T-cell (primary cell): Measurements from ENCODE around the gene KCNQ1OT1. TPM values are rescaled to one million over a fixed set of nuclear protein-coding genes. Genes with fewer than 3 reads are reported as not detected.

Experiments
- ATAC-seq, 4 experiments: fragments of 200-7000 bp in 3 of 4; fragments of 150-1000 bp in 1 of 4; cut with Tn5 transposase; replicated peaks in 1 of 4; 1 replicate in 3 of 4; 2 replicates in 1 of 4; pipeline ENCODE4 v1.10.0; 2021; ENCODE audit warnings: moderate library complexity in 3 of 4, mild to moderate bottlenecking in 2 of 4, moderate number of reproducible peaks in 1 of 4
- CTCF ChIA-PET, 2 donors: fragments of 300-600 bp; sonication (Branson Sonifier 250); formaldehyde crosslinking; loops; one replicate each; lab custom pipeline; 2022; ENCODE audit warnings: antibody characterized with exemption in 2 of 2; lab: Charles Lee
- POLR2A ChIA-PET, 2 donors: fragments of 300-600 bp; sonication (Branson Sonifier 250); formaldehyde crosslinking; loops; one replicate each; lab custom pipeline; 2022; ENCODE audit warnings: antibody characterized with exemption in 2 of 2; lab: Charles Lee
- DNase-seq, 35 experiments: peaks; one replicate each; pipeline versions ENCODE4 v3.0.0 to v3.0.0-alpha.2; 2013 to 2023
- H3K27ac ChIP-seq: one replicate; pipeline ENCODE4 v1.5.1; 2013; ENCODE audit warnings: low read length
- H3K27me3 ChIP-seq, 2 experiments: replicated peaks in 1 of 2; 1 replicate in 1 of 2; 2 replicates in 1 of 2; pipeline versions ENCODE4 v1.6.1 to v1.7.0; 2013; ENCODE audit warnings: low read length in 1 of 2, mixed read lengths in 1 of 2; ENCODE audit not compliant: control insufficient read depth in 2 of 2, insufficient read depth in 2 of 2; ENCODE audit errors: extremely low read depth in 1 of 2
- H3K36me3 ChIP-seq, 2 donors: 1 replicate in 1 of 2; 2 replicates in 1 of 2; pipeline versions ENCODE4 v1.6.1 to v1.7.0; 2013; ENCODE audit warnings: low read length in 1 of 2; ENCODE audit not compliant: control insufficient read depth in 2 of 2, insufficient read depth in 1 of 2; ENCODE audit errors: extremely low read depth in 1 of 2
- H3K4me1 ChIP-seq, 2 experiments: 1 replicate in 1 of 2; 2 replicates in 1 of 2; pipeline versions ENCODE4 v1.6.1 to v1.7.0; 2013; ENCODE audit warnings: low read length in 2 of 2, mixed read lengths in 1 of 2; ENCODE audit not compliant: insufficient read depth in 2 of 2, control insufficient read depth in 1 of 2; ENCODE audit errors: extremely low read depth in 1 of 2
- H3K4me3 ChIP-seq, 2 donors: 1 replicate in 1 of 2; 2 replicates in 1 of 2; pipeline versions ENCODE4 v1.5.1 to v1.7.0; 2013; ENCODE audit warnings: mild to moderate bottlenecking in 2 of 2, low read length in 1 of 2, moderate library complexity in 1 of 2; ENCODE audit not compliant: control insufficient read depth in 1 of 2; ENCODE audit errors: extremely low read depth in 1 of 2
- H3K9me3 ChIP-seq: 2 replicates; pipeline ENCODE4 v1.7.0; 2013
- H3K27ac Mint-ChIP-seq, 2 donors: one replicate each; pipeline ENCODE4 v1.8.0; 2020 to 2021; ENCODE audit warnings: mild to moderate bottlenecking in 2 of 2, mixed read lengths in 2 of 2
- H3K27me3 Mint-ChIP-seq, 2 donors: one replicate each; pipeline ENCODE4 v1.8.0; 2021 to 2022; ENCODE audit warnings: mixed read lengths in 2 of 2
- H3K36me3 Mint-ChIP-seq: one replicate; pipeline ENCODE4 v1.8.0; 2021; ENCODE audit warnings: mixed read lengths
- H3K4me1 Mint-ChIP-seq, 3 donors: one replicate each; pipeline ENCODE4 v1.8.0; 2020 to 2022; ENCODE audit warnings: mixed read lengths in 3 of 3, mild to moderate bottlenecking in 1 of 3
- H3K4me3 Mint-ChIP-seq, 3 donors: one replicate each; pipeline ENCODE4 v1.8.0; 2020 to 2022; ENCODE audit warnings: mild to moderate bottlenecking in 3 of 3, mixed read lengths in 3 of 3, moderate library complexity in 3 of 3
- H3K9me3 Mint-ChIP-seq, 3 donors: one replicate each; pipeline ENCODE4 v1.8.0; 2020 to 2022; ENCODE audit warnings: mixed read lengths in 3 of 3
- WGBS: methylation state at CpG from one replicate; pipeline ENCODE4 v1.1.5; 2013; ENCODE audit warnings: missing lambda C conversion rate; ENCODE audit not compliant: insufficient coverage; 5-methylcytosine and 5-hydroxymethylcytosine counted together
- total RNA-seq, 35 experiments: library from RNA in 6 of 35; stranded (reverse) in 6 of 35; fragments of 120-200 nt in 1 of 35; gene quantifications; one replicate each; pipeline versions ENCODE4 v1.2.1 to v1.2.4 and lab custom pipeline; 2013 to 2026

KCNQ1OT1 gene
- total RNA-seq, 5 donors from 2014 or later (not counting 1 experiment from before 2014, with no cell fraction given): 0.30 to 0.42 (median 0.35) TPM

GRCh38 chr11:2731130-2732125 is 31.6 kb upstream of the KCNQ1OT1 start:
- WGBS: 85% methylated on average over 20 of the region's 28 CpGs

GRCh38 chr11:2730272-2731129 is 30.7 kb upstream of the KCNQ1OT1 start:
- Histone ChIP-seq H3K9me3 (no peaks in the 10 kb centered on the region), H3K4me3 (no peak overlapping the region), H3K4me1 (no peaks in the 10 kb centered on the region), H3K27ac (no peak overlapping the region), H3K27me3 (peaks cover 0 to 4% of the 10 kb centered on the region in 2 experiments), H3K36me3 (no peaks in the 10 kb centered on the region)
- 84% methylated on average over 10 of the region's 16 CpGs for WGBS
- ATAC-seq (no peak), DNase-seq (no peak)
- Mint-ChIP-seq H3K27me3 (no peaks in the 10 kb centered on the region), H3K4me1 (no peaks in the 10 kb centered on the region), H3K36me3 (no peaks in the 10 kb centered on the region), H3K27ac (no peak overlapping the region), H3K4me3 (no peak overlapping the region), H3K9me3 (no peaks in the 10 kb centered on the region)
- ChIA-PET POLR2A (no interaction called here), CTCF (no interaction called here)

More at GRCh38 chr11:2731130-2732125, 31.6 kb upstream of the KCNQ1OT1 start:
- ATAC-seq (no peak), DNase-seq (no peak)
- no peaks in the 10 kb centered on the region for H3K9me3 ChIP-seq
- Mint-ChIP-seq H3K4me3 (no peak overlapping the region), H3K27ac (no peak overlapping the region), H3K9me3 (no peaks in the 10 kb centered on the region), H3K36me3 (no peaks in the 10 kb centered on the region), H3K4me1 (no peaks in the 10 kb centered on the region), H3K27me3 (no peaks in the 10 kb centered on the region)
- no peak overlapping the region for H3K4me3 ChIP-seq
- no peaks in the 10 kb centered on the region for H3K4me1 ChIP-seq
- H3K27me3 ChIP-seq: peaks cover 0 to 4% of the 10 kb centered on the region in 2 experiments
- no peaks in the 10 kb centered on the region for H3K36me3 ChIP-seq
- no peak overlapping the region for H3K27ac ChIP-seq
- ChIA-PET POLR2A (no interaction called here), CTCF (no interaction called here)

GRCh38 chr11:2729841-2730240 is 30.0 kb upstream of the KCNQ1OT1 start:
- H3K4me3 Mint-ChIP-seq: no peak overlapping the region
- H3K36me3 ChIP-seq: no peaks in the 10 kb centered on the region
- H3K27me3 Mint-ChIP-seq: no peaks in the 10 kb centered on the region
- 82% methylated on average over 9 of the region's 9 CpGs for WGBS
- no peak overlapping the region for H3K4me3 ChIP-seq
- no peak overlapping the region for H3K27ac Mint-ChIP-seq
- no peaks in the 10 kb centered on the region for H3K27me3 ChIP-seq
- H3K9me3 Mint-ChIP-seq: no peaks in the 10 kb centered on the region
- no peak for ATAC-seq
- CTCF ChIA-PET: no interaction called here
- POLR2A ChIA-PET: no interaction called here
- H3K27ac ChIP-seq: no peak overlapping the region
- H3K4me1 Mint-ChIP-seq: no peaks in the 10 kb centered on the region
- no peak for DNase-seq
- H3K36me3 Mint-ChIP-seq: no peaks in the 10 kb centered on the region
- no peaks in the 10 kb centered on the region for H3K4me1 ChIP-seq
- no peaks in the 10 kb centered on the region for H3K9me3 ChIP-seq

GRCh38 chr11:2728663-2729332 is 29.0 kb upstream of the KCNQ1OT1 start:
- ATAC-seq (no peak), DNase-seq (no peak)
- Histone ChIP-seq H3K4me3 (no peak overlapping the region), H3K9me3 (no peaks in the 10 kb centered on the region), H3K27ac (no peak overlapping the region), H3K36me3 (no peaks in the 10 kb centered on the region), H3K4me1 (no peaks in the 10 kb centered on the region), H3K27me3 (no peaks in the 10 kb centered on the region)
- Mint-ChIP-seq H3K4me1 (no peaks in the 10 kb centered on the region), H3K4me3 (no peak overlapping the region), H3K36me3 (no peaks in the 10 kb centered on the region), H3K9me3 (no peaks in the 10 kb centered on the region), H3K27me3 (no peaks in the 10 kb centered on the region), H3K27ac (no peak overlapping the region)
- CTCF ChIA-PET: no interaction called here
- 88% methylated on average over 11 of the region's 18 CpGs for WGBS
- POLR2A ChIA-PET: no interaction called here

GRCh38 chr11:2728128-2728662 is 28.4 kb upstream of the KCNQ1OT1 start:
- H3K27ac Mint-ChIP-seq: no peak overlapping the region
- H3K4me3 Mint-ChIP-seq: no peak overlapping the region
- Histone ChIP-seq H3K9me3 (no peaks in the 10 kb centered on the region), H3K4me1 (no peaks in the 10 kb centered on the region), H3K27me3 (no peaks in the 10 kb centered on the region), H3K4me3 (no peak overlapping the region), H3K27ac (no peak overlapping the region), H3K36me3 (no peaks in the 10 kb centered on the region)
- no peaks in the 10 kb centered on the region for H3K27me3 Mint-ChIP-seq
- DNase-seq (no peak), ATAC-seq (no peak)
- ChIA-PET POLR2A (no interaction called here), CTCF (no interaction called here)
- H3K9me3 Mint-ChIP-seq: no peaks in the 10 kb centered on the region
- no peaks in the 10 kb centered on the region for H3K36me3 Mint-ChIP-seq
- no peaks in the 10 kb centered on the region for H3K4me1 Mint-ChIP-seq
- WGBS: 77% methylated on average over 17 of the region's 17 CpGs

- Mint-ChIP-seq H3K27ac (no peak overlapping the region), H3K36me3 (no peaks in the 10 kb centered on the region), H3K9me3 (no peaks in the 10 kb centered on the region), H3K4me1 (no peaks in the 10 kb centered on the region), H3K4me3 (no peak overlapping the region), H3K27me3 (no peaks in the 10 kb centered on the region)
- DNase-seq (no peak), ATAC-seq (no peak)
- Histone ChIP-seq H3K4me1 (no peaks in the 10 kb centered on the region), H3K4me3 (no peak overlapping the region), H3K9me3 (no peaks in the 10 kb centered on the region), H3K27ac (no peak overlapping the region), H3K36me3 (no peaks in the 10 kb centered on the region), H3K27me3 (no peaks in the 10 kb centered on the region)
- ChIA-PET POLR2A (no interaction called here), CTCF (interaction anchor here in 1 of 2 donors (0.7 kb wide), 1 partner anchor 137 kb away, joined by 4 read pairs; no protein-coding TSS in a partner anchor)
- 80% methylated on average over 1 of the region's 4 CpGs for WGBS
These were observed 27.2 kb upstream of the KCNQ1OT1 start for GRCh38 chr11:2726964-2727363.
